ENCODE results near the gene GRM7. TPM values are rescaled to one million over a fixed set of nuclear protein-coding genes. Genes with fewer than 3 reads are reported as not detected.

Gene GRM7
- total and polyA plus RNA-seq, 2 of the 4 experiments (the other 2 are of a cell fraction), result not detected

- no peak for TF ChIP-seq RFX5 (IDR thresholded peaks at IDR 0.05; ENCODE audit: low read depth, low read length)
- no peak for TF ChIP-seq CEBPB (IDR thresholded peaks at IDR 0.05; ENCODE audit: low read depth, low read length)
- no peak for TF ChIP-seq BHLHE40 (IDR thresholded peaks at IDR 0.05; ENCODE audit: low read depth, low read length)
- no peak for TF ChIP-seq RAD21 (IDR thresholded peaks at IDR 0.05; ENCODE audit: low read length)
- TF ChIP-seq ELK1 (IDR thresholded peaks at IDR 0.05; ENCODE audit: borderline replicate concordance, low read depth, low read length), result no peak
- TF ChIP-seq SMC3 (IDR thresholded peaks at IDR 0.05; ENCODE audit: low read depth, low read length), result no peak
- WGBS, 2 experiments (ENCODE audit: extremely low coverage in 2 of 2, insufficient read length in 1 of 2), result 60% methylated on average over 1 of the region's 5 CpGs; no CpG with 5 or more reads in 1 of the 2 experiments
- Histone ChIP-seq H3K4me3 (ENCODE audit: insufficient read depth, low read depth, low read length) (no peak overlapping the region), H3K27me3 (ENCODE audit: control insufficient read depth, insufficient read depth, low read length) (no peaks in the 10 kb centered on the region), H3K56ac (ENCODE audit: extremely low read depth, insufficient read depth, low read length) (no peak overlapping the region), H2BK20ac (ENCODE audit: low read depth, low read length) (no peak overlapping the region), H4K20me1 (ENCODE audit: insufficient read depth, low read length) (no peaks in the 10 kb centered on the region), H2AFZ (replicated peaks; ENCODE audit: low read length, poor library complexity) (no peak overlapping the region), H2BK15ac (ENCODE audit: low read depth, low read length) (no peak overlapping the region), H4K8ac (ENCODE audit: low read depth in 2 of 2, low read length in 2 of 2) (no peak overlapping the region), H3K9ac (ENCODE audit: low read depth, low read length) (no peak overlapping the region), H2BK5ac (ENCODE audit: low read depth, low read length, poor library complexity, severe bottlenecking) (no peak overlapping the region), H3K4me2 (ENCODE audit: low read depth, low read length) (no peak overlapping the region), H3K79me1 (ENCODE audit: low read depth in 1 of 2, low read length in 2 of 2) (no peaks in the 10 kb centered on the region), H3K36me3 (ENCODE audit: control insufficient read depth, insufficient read depth, low read length) (no peaks in the 10 kb centered on the region), H3K27ac (ENCODE audit: insufficient read depth, low read length) (no peak overlapping the region), H2AK5ac (ENCODE audit: low read depth, low read length) (no peak overlapping the region), H3K9me3 (ENCODE audit: control insufficient read depth, insufficient read depth, low read length) (peaks cover 8% of the 10 kb centered on the region; the same call in 1 of the 2 replicates), H2BK120ac (ENCODE audit: low read depth, low read length) (no peak overlapping the region), H2AK9ac (replicated peaks; ENCODE audit: low read depth, low read length, poor library complexity) (no peak overlapping the region), H3K4ac (ENCODE audit: low read depth, low read length) (no peak overlapping the region), H4K91ac (ENCODE audit: insufficient read depth, low read depth, low read length) (no peak overlapping the region), H3K9me1 (ENCODE audit: insufficient read depth, low read length) (no peaks in the 10 kb centered on the region), H4K5ac (ENCODE audit: low read depth, low read length) (no peak overlapping the region), H3K18ac (ENCODE audit: low read depth, low read length) (no peak overlapping the region), H3K14ac (replicated peaks; ENCODE audit: low read depth, low read length) (no peak overlapping the region), H3K4me1 (ENCODE audit: control insufficient read depth, insufficient read depth, low read length) (no peaks in the 10 kb centered on the region), H3K23ac (ENCODE audit: low read depth, low read length) (no peak overlapping the region)
- intact Hi-C loops (cut with micrococcal nuclease), result no loop called here
- dilution Hi-C loops (cut with HindIII; ENCODE audit: low sequenced_read_pairs, unreplicated experiment), result no loop called here
- POLR2A ChIA-PET (ENCODE audit: unreplicated experiment), result no interaction called here
- BruUV-seq (replicated peaks), result no TSS peak
- CTCF ChIA-PET, result no interaction called here
- DNase-seq, result no peak
- ATAC-seq (ENCODE audit: low read depth), result no peak
- in situ Hi-C loops (cut with MboI; ENCODE audit: low sequenced_read_pairs), result no loop called here
Measured at GRCh38 chr3:7543294-7543880, 682.5 kb downstream of the GRM7 start.

Data from IMR-90 (cell line).